ENCODE results near the gene SRGAP3.

Gene SRGAP3

DNA sequence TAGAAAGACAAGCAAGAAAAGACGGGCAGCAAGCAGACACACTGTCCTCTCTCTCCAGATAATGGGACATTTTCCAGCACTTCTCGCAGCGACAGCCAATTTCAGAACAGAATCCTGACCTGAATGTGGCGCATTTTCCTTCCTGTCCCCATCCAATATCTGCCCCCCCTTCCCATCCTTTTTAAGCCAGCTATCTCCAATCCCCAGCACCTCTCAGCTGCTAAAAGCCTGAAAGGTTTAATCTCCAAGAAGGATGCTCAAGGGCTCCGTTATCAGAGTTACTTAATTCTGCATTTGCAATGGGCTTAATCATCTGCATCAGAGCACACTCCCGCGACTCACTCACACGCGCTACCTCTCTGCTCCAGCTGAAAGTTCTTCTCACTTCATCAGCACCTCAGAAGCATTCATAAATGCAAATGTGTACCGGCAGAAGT lies 50.5 kb downstream of the SRGAP3 start:
- DNase-seq: no peak

DNA sequence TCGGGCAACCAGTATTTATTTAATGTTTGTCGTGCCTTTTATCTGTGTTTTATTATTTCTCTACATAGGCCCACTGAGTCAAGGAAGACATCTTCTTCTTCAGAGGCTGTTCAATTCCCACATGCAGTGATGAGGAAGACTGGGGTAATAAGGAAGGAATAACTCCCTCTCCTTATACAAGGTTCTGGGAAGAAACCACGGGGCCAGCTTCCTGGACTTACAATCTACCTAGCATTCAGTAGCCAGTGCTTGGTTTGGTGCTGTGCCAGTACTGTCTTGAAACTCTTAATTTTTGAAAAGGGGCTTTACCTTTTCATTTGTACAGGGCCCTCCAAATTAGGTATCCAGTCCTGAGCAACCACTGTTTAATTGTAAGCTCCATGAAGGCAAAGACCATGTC lies 51.2 kb downstream of the SRGAP3 start:
- no peak for DNase-seq

GRCh38 chr3:9196020-9196419 lies 53.4 kb downstream of the SRGAP3 start:
- DNase-seq: no peak

DNA sequence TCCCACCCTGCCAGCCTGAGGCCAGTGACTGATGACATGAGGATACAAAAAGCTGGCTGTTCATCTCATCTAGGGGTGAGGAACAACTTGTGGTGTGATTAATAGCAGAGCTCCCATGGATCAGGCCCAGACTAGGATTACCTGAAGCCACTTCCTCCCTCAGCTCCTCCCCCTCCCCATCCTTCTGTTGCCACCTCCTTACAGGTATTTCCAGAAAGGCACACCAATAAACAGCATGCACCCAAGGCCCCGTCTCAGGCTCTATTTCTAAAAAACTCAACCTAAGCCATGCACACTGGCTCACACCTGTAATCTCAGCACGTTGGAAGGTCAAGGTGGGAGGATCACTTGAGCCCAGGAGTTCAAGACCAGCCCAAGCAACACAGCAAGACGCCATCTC lies 54.1 kb downstream of the SRGAP3 start:
- no peak for DNase-seq

DNA sequence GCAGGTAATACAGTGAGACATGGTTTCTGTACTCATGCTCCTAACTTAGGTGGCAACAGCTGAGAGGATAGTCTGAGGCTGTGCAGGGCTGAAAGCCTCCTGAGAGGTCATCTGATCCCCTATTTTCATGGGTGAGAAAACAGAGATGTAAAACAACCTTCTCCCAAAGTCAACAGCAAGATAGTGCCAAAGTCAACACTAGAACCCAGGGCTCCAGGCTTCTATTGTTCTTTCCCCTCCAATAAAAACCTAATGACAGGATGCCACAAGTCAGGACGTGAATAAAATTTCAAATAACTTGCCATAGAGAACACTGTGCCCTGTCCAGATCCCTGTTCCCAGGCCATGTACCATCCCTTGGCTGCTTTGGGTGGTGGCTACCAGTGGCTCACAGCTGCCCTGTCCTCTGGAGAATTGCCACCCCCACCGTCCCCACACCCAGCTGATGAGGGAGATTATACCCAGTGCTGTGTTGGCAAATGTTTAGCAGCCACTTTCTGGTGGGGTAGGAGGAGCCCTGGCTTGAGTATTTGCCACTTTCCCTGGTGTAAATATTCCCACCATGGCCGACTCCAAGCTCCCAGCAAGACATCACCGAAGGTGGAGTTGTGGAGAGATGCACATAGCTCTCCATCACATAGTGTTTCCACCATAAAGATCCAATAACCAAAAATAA lies 54.8 kb downstream of the SRGAP3 start:
- DNase-seq: no peak

DNA sequence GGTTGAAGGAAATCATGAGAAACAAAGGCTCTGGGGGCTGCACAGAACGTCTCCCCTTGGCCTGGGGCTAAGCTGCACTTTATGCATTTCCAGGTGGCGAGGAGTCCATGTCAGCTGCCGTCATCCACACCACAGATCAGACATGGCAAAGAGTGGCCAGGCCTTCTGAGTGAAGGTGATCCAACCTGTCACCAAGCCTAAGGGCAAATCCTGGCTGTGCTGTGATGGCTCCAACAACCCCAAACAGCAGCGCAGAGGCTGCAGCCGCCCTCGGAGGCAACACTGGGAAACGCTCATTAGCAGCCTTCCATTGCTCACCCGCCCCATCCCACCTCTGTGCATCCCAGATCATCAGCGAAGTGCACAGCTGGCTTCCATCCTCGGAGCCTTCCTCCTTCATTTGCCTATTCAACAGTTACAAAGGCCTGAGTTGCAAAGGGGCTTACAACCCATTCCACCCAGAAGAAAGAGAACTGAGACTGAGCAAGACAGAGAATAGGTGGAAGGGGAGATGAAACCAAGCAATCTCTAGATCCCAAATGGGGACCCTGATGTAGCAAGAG lies 55.7 kb downstream of the SRGAP3 start:
- no peak for DNase-seq

DNA sequence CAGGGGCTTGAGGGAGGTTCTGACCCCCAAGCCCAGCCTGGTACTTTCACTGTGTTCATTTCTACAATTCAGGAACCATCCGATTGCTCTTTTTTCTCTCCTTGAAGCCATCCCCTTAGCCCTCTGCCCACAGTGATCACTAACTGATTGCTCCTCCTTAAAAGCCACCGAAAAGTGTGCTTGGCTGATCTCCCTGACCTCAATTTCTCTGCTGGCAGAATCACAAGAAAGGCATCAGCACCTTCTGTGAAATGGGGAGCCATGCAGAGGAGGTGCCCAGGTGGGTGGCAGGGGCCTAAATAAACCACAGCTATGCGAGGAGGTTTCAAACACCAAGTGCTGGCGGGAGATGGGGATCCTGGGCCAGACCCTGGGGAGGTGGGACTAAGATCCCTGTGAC lies 56.2 kb downstream of the SRGAP3 start:
- no peak for DNase-seq

GRCh38 chr3:9192248-9193025 lies 57.0 kb downstream of the SRGAP3 start:
- no peak for DNase-seq

DNA sequence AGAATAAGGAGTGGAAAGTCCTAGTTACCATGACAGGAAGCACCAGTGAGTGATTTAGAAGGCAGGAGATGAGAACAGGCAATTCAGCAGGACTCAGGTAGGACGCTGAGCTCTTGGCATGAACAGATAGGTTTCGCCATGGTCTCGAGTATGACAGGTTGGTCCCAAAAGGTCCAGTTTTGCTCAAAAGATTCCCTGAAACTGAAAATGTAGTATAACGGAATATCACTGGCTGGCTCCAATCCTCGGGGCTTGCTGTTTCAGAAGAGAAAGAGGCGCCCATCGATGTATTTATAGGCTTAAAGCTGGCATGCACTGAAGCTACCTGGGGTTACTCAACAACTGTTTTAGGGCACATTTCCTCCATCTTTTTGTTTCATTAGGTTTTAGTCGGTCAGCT lies 59.2 kb downstream of the SRGAP3 start:
- no peak for DNase-seq

GRCh38 chr3:9188583-9188982 lies 60.9 kb downstream of the SRGAP3 start:
- no peak for DNase-seq

DNA sequence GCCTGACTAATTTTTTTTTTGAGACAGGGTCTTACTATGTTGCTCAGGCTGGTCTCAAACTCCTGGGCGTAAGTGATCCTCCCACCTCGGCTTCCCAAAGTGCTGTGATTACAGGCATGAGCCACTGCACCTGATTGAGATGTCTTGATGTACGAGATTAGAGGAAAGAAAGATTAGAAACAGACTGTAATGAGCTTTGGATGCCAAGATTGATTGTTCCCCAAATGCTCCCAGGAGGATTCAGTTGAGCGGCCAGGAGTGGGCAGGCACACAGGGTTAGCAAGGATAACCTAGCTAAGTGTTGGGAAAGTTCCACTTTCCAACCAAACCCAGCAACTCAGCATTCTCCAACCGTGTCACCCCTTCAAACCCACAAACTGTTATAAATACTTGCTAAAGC lies 63.7 kb downstream of the SRGAP3 start:
- no peak for DNase-seq

- DNase-seq: no peak
These were observed 64.4 kb downstream of the SRGAP3 start for GRCh38 chr3:9185046-9185445.

- DNase-seq: no peak
These were observed 65.0 kb downstream of the SRGAP3 start for GRCh38 chr3:9184461-9184835.

GRCh38 chr3:9183811-9184460 lies 65.5 kb downstream of the SRGAP3 start:
- no peak for DNase-seq

- DNase-seq: no peak
These were observed 66.4 kb downstream of the SRGAP3 start for GRCh38 chr3:9183011-9183410.

GRCh38 chr3:9180764-9181117 lies 68.7 kb downstream of the SRGAP3 start:
- no peak for DNase-seq

DNA sequence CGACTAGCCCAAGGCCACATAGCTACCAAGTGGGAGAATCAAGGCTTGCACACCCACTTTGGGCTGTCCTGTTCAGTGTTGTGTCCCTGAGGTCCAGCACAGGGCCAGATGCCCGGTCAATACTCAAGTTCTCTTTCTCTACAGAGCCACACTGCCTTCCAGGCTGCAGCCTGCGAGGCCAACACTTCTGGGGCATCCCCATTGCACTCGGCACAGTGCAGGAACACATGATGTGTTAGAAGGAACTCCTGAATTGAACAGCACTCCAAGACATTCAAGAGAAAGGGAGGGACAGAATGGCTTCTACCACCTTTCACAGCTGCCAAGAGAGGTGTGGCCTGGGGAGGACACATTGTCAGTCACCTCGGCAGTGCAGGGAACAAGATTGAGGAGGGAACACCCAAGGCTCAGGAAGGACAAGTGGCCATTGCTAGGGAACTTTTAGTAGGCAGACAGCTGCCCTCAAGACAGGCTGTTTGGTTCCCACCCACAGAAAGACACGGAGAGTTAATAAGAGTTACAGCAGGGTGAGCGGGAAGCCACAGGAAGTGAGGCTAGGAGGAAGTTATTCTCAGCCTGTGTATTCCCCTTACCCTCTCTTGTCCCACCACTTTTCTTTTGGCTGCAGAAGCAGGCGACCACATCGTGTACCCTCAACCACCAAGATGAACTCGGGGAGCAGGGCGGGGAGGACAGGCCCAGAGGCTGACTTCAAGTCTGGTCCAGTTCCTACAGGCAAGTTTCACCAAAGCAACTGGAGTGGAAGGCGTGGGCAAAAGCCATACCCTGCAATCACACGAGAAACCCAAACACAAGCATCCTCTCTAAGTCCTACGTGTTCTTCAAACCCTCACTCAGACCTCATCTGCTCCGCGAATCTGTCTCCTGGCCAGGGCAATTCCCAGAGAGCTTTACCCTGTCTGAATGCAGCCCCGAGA lies 69.4 kb downstream of the SRGAP3 start:
- DNase-seq: no peak

GRCh38 chr3:9178697-9179096 lies 70.7 kb downstream of the SRGAP3 start:
- DNase-seq: no peak

GRCh38 chr3:9175421-9175820 lies 74.0 kb downstream of the SRGAP3 start:
- no peak for DNase-seq

DNA sequence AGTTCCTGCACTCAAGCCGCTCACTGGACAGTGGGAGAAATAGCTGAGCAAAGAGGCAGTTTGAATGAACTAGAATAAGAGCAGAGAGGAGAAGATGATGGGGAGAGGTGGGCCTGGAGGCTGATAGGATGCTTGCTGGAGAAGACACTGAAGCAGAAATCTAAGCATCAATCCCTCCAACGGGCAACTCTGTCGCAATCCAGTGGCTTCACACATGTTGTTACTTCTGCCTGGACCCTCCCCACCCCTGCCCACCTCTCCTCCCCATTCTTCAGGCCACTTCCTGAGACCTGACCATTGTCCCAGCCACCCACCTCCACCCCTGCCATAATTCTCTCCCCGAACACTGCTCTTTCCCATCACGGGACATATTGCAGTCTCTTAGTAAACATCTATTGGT lies 76.0 kb downstream of the SRGAP3 start:
- DNase-seq: no peak

GRCh38 chr3:9172851-9173321 lies 76.6 kb downstream of the SRGAP3 start:
- no peak for DNase-seq

- DNase-seq: no peak
These were observed 78.6 kb downstream of the SRGAP3 start for GRCh38 chr3:9170851-9171160.

Data from activated T-cell treated with anti-CD3 and anti-CD28 coated beads, Interleukin-2, amount 50 U/mL, for 1 hour (primary cell).